Hepatocyte (in vitro differentiated cells): ENCODE results near the gene RAB11B.

Experiments
- CTCF ChIP-seq: fragments of 200-600 bp; sonication (generic); IDR thresholded peaks from 2 replicates; pipeline ENCODE4 v1.5.1; 2016; ENCODE audit warnings: antibody characterized with exemption, mild to moderate bottlenecking; ENCODE audit not compliant: poor library complexity
- EZH2 ChIP-seq: fragments of 200-600 bp; sonication (generic); IDR thresholded peaks from 2 replicates; pipeline ENCODE4 v1.6.1; 2016; ENCODE audit warnings: antibody characterized with exemption, mild to moderate bottlenecking, borderline replicate concordance
- EZH2phosphoT487 ChIP-seq: fragments of 200-600 bp; sonication (generic); IDR thresholded peaks from one replicate; pipeline ENCODE4 v1.6.1; 2018; ENCODE audit warnings: antibody characterized with exemption, mild to moderate bottlenecking, low read depth, moderate library complexity; ENCODE audit not compliant: unreplicated experiment, severe bottlenecking

GRCh38 chr19:8396563-8397203 is 6.5 kb downstream of the RAB11B start:
- TF ChIP-seq CTCF (peak; percentile 53), EZH2 (no peak), EZH2phosphoT487 (no peak)
